IPS DF 6.9 (cell line): Measurements from ENCODE around the gene COG5.
"Not testable (repeated sequence)": the region's sequence is repeated elsewhere in the genome, so short reads cannot be mapped to it uniquely, and the experiment has no call there.

Source experiments
- DNase-seq: peaks from one replicate; pipeline ENCODE4 v3.0.0-alpha.2; 2013; ENCODE audit warnings: low read depth, low spot score
- H3K27ac ChIP-seq: one replicate; pipeline ENCODE4 v1.5.1; 2013; ENCODE audit warnings: low read length, control low read depth
- H3K27me3 ChIP-seq: 2 replicates; pipeline ENCODE4 v1.6.1; 2013; ENCODE audit warnings: mild to moderate bottlenecking, low read length; ENCODE audit not compliant: control insufficient read depth, insufficient read depth
- H3K36me3 ChIP-seq: 2 replicates; pipeline ENCODE4 v1.6.1; 2013; ENCODE audit warnings: low read length; ENCODE audit not compliant: control insufficient read depth, insufficient read depth
- H3K4me1 ChIP-seq: 2 replicates; pipeline ENCODE4 v1.6.1; 2013; ENCODE audit warnings: low read length; ENCODE audit not compliant: control insufficient read depth, insufficient read depth
- H3K4me3 ChIP-seq: 2 replicates; pipeline ENCODE4 v1.5.1; 2013; ENCODE audit warnings: mild to moderate bottlenecking, low read length
- H3K9me3 ChIP-seq: 2 replicates; pipeline ENCODE4 v1.6.1; 2013; ENCODE audit warnings: low read length, inconsistent platforms; ENCODE audit not compliant: control insufficient read depth, insufficient read depth
- WGBS: extraction: QIAGEN DNeasy Blood & Tissue Kit; methylation state at CpG from one replicate; pipeline ENCODE4 v1.1.7; 2013; ENCODE audit warnings: mixed read lengths, missing lambda C conversion rate; ENCODE audit not compliant: insufficient read length, insufficient coverage; 5-methylcytosine and 5-hydroxymethylcytosine counted together

COG5 gene

GRCh38 chr7:107544848-107545591 lies 18.7 kb downstream of the COG5 start:
- WGBS: no CpG with 5 or more reads among the region's 4 CpGs
- DNase-seq: no peak

GRCh38 chr7:107543338-107543993 lies 20.3 kb downstream of the COG5 start:
- Histone ChIP-seq H3K4me1 (no peaks in the 10 kb centered on the region), H3K4me3 (no peak overlapping the region), H3K9me3 (no peaks in the 10 kb centered on the region), H3K27me3 (no peaks in the 10 kb centered on the region), H3K27ac (no peak overlapping the region), H3K36me3 (no peaks in the 10 kb centered on the region)
- no CpG with 5 or more reads among the region's 5 CpGs for WGBS
- no peak for DNase-seq

More at GRCh38 chr7:107544848-107545591, 18.7 kb downstream of the COG5 start:
- H3K36me3 ChIP-seq: no peaks in the 10 kb centered on the region
- no peaks in the 10 kb centered on the region for H3K4me1 ChIP-seq
- H3K27me3 ChIP-seq: no peaks in the 10 kb centered on the region
- H3K27ac ChIP-seq: no peak overlapping the region
- no peak overlapping the region for H3K4me3 ChIP-seq
- no peaks in the 10 kb centered on the region for H3K9me3 ChIP-seq

- no peak overlapping the region for H3K4me3 ChIP-seq
- no peaks in the 10 kb centered on the region for H3K27me3 ChIP-seq
- no peak for DNase-seq
- no peaks in the 10 kb centered on the region for H3K9me3 ChIP-seq
- no peak overlapping the region for H3K27ac ChIP-seq
- WGBS: no CpG with 5 or more reads among the region's 2 CpGs
- H3K36me3 ChIP-seq: no peaks in the 10 kb centered on the region
- no peaks in the 10 kb centered on the region for H3K4me1 ChIP-seq
Measured at GRCh38 chr7:107538001-107538400, 25.7 kb downstream of the COG5 start.

GRCh38 chr7:107537228-107537627 lies 26.5 kb downstream of the COG5 start:
- not testable (repeated sequence) for H3K4me3 ChIP-seq, H3K36me3 ChIP-seq, DNase-seq, H3K4me1 ChIP-seq, H3K9me3 ChIP-seq, H3K27ac ChIP-seq, H3K27me3 ChIP-seq
- WGBS: no CpG with 5 or more reads among the region's 4 CpGs

- H3K27ac ChIP-seq: no peak overlapping the region
- no peak for DNase-seq
- no peak overlapping the region for H3K4me3 ChIP-seq
- no peaks in the 10 kb centered on the region for H3K36me3 ChIP-seq
- peaks cover 3% of the 10 kb centered on the region for H3K4me1 ChIP-seq
- no peaks in the 10 kb centered on the region for H3K27me3 ChIP-seq
- no peaks in the 10 kb centered on the region for H3K9me3 ChIP-seq
Measured at GRCh38 chr7:107534139-107534538, 29.6 kb downstream of the COG5 start.

GRCh38 chr7:107530751-107531150 lies 33.0 kb downstream of the COG5 start:
- Histone ChIP-seq H3K4me3 (no peak overlapping the region), H3K27me3 (no peaks in the 10 kb centered on the region), H3K36me3 (no peaks in the 10 kb centered on the region), H3K4me1 (peaks cover 4% of the 10 kb centered on the region), H3K9me3 (no peaks in the 10 kb centered on the region), H3K27ac (no peak overlapping the region)
- no peak for DNase-seq

GRCh38 chr7:107528461-107528860 lies 35.3 kb downstream of the COG5 start:
- no peak for DNase-seq
- H3K4me1 ChIP-seq: peaks cover 4% of the 10 kb centered on the region

GRCh38 chr7:107527196-107527595 lies 36.5 kb downstream of the COG5 start:
- Histone ChIP-seq H3K27ac (no peak overlapping the region), H3K4me1 (peaks cover 4% of the 10 kb centered on the region), H3K27me3 (no peaks in the 10 kb centered on the region), H3K4me3 (no peak overlapping the region), H3K9me3 (no peaks in the 10 kb centered on the region), H3K36me3 (no peaks in the 10 kb centered on the region)
- no peak for DNase-seq
- no CpG with 5 or more reads among the region's 3 CpGs for WGBS

More at GRCh38 chr7:107528461-107528860, 35.3 kb downstream of the COG5 start:
- no peak overlapping the region for H3K4me3 ChIP-seq
- no peak overlapping the region for H3K27ac ChIP-seq
- H3K36me3 ChIP-seq: no peaks in the 10 kb centered on the region
- H3K9me3 ChIP-seq: no peaks in the 10 kb centered on the region
- H3K27me3 ChIP-seq: no peaks in the 10 kb centered on the region

GRCh38 chr7:107526672-107527071 lies 37.0 kb downstream of the COG5 start:
- no peaks in the 10 kb centered on the region for H3K9me3 ChIP-seq
- no peak overlapping the region for H3K4me3 ChIP-seq
- no peak overlapping the region for H3K27ac ChIP-seq
- no peaks in the 10 kb centered on the region for H3K36me3 ChIP-seq
- peaks cover 4% of the 10 kb centered on the region for H3K4me1 ChIP-seq
- no peaks in the 10 kb centered on the region for H3K27me3 ChIP-seq
- DNase-seq: no peak
- WGBS: no CpG with 5 or more reads among the region's 2 CpGs

GRCh38 chr7:107506674-107507339 lies 56.9 kb downstream of the COG5 start:
- Histone ChIP-seq H3K27ac (no peak overlapping the region), H3K9me3 (no peaks in the 10 kb centered on the region; the same call in 1 of the 2 replicates), H3K27me3 (no peaks in the 10 kb centered on the region), H3K4me3 (no peak overlapping the region), H3K4me1 (no peaks in the 10 kb centered on the region), H3K36me3 (no peaks in the 10 kb centered on the region)
- no peak for DNase-seq
- no CpG with 5 or more reads among the region's 7 CpGs for whole genome bisulfite sequencing
